H7 (cell line): ENCODE measurements around the gene FGD4. TPM values are rescaled to one million over a fixed set of nuclear protein-coding genes. Genes with fewer than 3 reads are reported as not detected.

ENCODE experiments used
- DNase-seq: peaks from one replicate; pipeline ENCODE4 v3.0.0; 2012
- H3K27me3 ChIP-seq: 2 replicates; pipeline ENCODE4 v1.6.0; 2011; ENCODE audit warnings: mild to moderate bottlenecking, low read length; ENCODE audit not compliant: control insufficient read depth, insufficient read depth
- H3K36me3 ChIP-seq: replicated peaks from 2 replicates; pipeline ENCODE4 v1.5.1; 2011; ENCODE audit warnings: low read length; ENCODE audit not compliant: control insufficient read depth, insufficient read depth
- H3K4me3 ChIP-seq: 2 replicates; pipeline ENCODE4 v1.5.1; 2011; ENCODE audit warnings: low read depth, mild to moderate bottlenecking, control low read depth, low read length, moderate library complexity; ENCODE audit not compliant: insufficient read depth
- total RNA-seq: library from RNA; depleted of rRNA; stranded (reverse); fragments of >200 nt; shearing (Covaris generic); gene quantifications from 2 replicates; pipeline ENCODE4 v1.2.3, GENCODE V29; 2014

FGD4 gene
- total RNA-seq, 1 experiment from 2014 or later = 24.0 TPM

DNA sequence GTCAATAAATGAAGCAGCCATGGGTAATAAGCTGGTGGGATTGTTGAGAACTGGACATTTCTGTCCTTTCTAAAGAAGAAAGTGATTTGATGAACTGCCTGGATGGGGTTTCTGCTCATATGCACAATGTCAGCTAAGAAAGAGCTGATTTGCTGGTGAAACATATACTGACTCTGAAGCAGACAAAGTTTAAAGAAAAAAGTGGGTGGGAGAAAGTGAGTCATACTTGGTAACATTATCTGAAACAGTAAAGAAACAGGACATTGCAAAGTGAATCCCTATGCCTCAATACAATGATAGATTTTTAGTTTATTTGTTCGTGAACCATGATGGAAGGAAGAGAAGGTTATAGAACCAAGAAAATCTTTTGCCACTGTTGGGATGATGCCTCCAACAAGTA is 184.2 kb downstream of the FGD4 start:
- peaks cover 8% of the 10 kb centered on the region for H3K36me3 ChIP-seq
- DNase-seq = no peak
- no peaks in the 10 kb centered on the region for H3K27me3 ChIP-seq
- H3K4me3 ChIP-seq = no peak overlapping the region

DNA sequence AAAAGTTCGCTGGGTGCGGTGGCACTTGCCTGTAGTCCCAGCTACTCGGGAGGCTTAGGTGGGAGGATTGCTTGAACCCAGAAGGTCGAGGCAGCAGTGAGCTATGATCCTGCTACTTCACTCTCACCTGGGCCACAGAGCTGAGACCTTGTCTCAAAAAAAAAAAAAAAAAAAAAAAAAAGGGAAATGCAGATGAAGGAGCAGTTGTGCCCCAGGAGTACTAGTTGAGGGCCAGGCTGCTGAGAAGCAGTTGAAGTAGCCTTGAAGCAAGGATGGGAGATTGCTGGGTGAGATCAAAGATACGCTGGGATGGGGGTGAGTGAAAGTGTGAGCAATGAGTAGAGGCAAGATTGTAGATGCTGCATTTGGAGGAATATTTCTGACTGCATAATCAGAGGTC is 186.3 kb downstream of the FGD4 start:
- no peaks in the 10 kb centered on the region for H3K27me3 ChIP-seq
- no peak overlapping the region for H3K4me3 ChIP-seq
- H3K36me3 ChIP-seq = peaks cover 8% of the 10 kb centered on the region
- DNase-seq = no peak

DNA sequence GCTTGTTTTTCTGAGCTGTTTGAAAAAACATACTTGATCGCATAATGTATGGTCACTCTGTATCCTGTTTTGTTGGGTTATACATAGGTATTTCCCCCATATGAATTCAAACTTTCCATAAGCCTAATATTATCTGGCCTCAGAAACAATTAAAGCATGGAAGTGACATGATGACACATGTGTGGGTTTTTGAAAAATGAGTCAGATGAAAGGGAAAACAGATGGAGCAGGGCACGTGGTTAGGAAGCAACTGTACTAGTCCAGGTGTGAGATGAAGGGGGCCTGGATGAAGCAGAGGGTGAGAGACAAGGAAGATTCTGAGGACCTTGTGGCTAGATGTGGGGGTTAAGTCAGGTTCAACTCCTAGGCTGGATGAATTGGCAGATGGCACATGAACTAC is 187.0 kb downstream of the FGD4 start:
- no peak for DNase-seq
- Histone ChIP-seq H3K27me3 (no peaks in the 10 kb centered on the region), H3K36me3 (peaks cover 7% of the 10 kb centered on the region), H3K4me3 (no peak overlapping the region)

DNA sequence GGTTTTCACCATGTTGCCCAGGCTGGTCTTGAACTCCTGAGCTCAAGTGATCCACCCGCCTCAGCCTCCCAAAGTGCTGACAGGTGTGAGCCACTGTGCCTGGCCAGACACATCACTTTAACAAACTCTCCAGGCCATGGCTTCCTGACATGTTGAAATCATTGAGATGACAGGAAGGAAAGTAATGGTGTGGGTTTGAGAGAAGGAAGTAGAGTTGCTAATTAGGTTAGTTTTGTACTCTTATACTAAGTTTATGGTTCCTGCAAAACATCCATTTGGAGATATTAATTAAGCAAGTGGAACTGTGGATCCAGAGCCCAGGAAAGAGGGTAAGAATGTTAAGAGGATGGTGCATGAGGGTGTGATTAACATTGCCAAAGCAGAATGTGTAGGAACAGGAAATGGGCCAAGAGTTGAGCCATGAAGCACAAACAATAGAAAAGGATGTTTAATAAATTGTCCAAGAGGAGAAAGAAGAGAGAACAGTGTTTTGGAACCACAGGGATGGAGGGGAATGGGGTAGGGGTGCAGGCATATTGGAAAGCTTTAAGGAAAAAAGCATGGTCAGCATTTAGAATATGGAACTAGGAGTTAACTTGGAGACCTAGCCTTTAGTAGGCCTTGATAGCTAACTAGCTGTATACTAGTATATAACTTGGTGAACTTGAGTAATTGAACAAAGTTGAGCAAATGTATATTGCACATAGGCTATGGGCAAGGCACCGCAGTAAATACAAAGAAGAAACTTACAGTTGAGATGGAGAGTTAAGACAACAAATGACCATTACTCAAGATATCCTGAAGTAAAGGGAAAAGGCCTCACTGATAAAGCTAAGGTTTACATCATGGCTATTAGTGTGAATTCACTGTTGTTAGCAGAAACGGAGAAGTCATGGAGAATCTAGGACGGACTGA is 188.5 kb downstream of the FGD4 start:
- H3K4me3 ChIP-seq = no peak overlapping the region
- no peaks in the 10 kb centered on the region for H3K27me3 ChIP-seq
- no peak for DNase-seq
- H3K36me3 ChIP-seq = peaks cover 1% of the 10 kb centered on the region

DNA sequence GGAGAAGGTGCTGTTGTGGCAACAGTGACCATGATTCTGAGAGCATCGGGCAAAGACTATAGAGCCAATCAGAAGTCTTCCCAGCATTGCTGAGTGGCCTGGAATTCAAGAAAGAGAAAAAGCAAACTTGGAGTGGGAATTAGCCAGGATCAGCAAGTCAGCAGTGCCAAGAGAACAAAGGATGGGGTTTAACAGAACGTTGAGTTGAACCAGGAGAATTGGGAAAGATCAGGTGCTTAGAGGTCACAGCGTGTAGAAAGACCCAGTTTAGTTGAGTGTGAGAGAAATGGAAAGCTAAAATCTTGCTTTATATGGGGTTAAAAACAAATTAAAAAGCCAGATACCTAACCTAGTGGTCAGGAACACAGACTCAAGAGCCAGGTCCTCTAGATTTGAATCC is 189.2 kb downstream of the FGD4 start:
- H3K36me3 ChIP-seq = no peaks in the 10 kb centered on the region; the same call in none of the 2 replicates
- no peak for DNase-seq
- no peaks in the 10 kb centered on the region for H3K27me3 ChIP-seq
- no peak overlapping the region for H3K4me3 ChIP-seq

DNA sequence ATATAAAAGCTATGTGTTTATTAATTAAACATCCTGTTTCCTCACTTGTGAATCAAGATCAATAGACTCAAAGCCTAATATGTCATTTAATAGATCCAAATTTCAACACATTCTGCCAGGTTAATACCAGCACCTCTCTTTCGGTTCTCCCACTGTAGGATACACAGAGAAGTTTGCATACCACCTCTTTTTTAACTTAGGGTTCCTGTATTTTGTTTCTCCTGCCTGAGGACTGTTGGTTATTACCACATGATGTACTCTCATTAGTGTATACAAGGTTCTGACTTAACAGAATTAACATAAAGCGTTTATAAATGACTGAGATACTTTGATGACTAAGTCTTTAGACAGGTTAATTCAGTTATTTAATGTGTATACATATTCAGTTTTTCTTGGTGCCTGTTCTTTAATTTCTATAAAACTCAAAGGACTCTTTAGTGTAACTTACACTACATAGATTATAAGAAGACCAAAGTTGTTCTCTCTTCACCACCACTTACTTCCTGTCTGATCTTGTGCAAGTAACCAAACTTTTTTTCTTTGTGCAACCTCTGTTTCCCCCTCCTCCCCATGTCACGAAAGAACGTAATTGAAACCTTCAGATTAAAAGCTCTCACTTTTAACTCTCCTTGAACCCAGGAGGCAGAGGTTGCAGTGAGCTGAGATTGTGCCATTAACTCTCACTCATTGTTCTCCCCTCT is 190.0 kb downstream of the FGD4 start:
- no peak for DNase-seq
- H3K36me3 ChIP-seq = peaks cover 2% of the 10 kb centered on the region
- H3K27me3 ChIP-seq = no peaks in the 10 kb centered on the region
- no peak overlapping the region for H3K4me3 ChIP-seq

DNA sequence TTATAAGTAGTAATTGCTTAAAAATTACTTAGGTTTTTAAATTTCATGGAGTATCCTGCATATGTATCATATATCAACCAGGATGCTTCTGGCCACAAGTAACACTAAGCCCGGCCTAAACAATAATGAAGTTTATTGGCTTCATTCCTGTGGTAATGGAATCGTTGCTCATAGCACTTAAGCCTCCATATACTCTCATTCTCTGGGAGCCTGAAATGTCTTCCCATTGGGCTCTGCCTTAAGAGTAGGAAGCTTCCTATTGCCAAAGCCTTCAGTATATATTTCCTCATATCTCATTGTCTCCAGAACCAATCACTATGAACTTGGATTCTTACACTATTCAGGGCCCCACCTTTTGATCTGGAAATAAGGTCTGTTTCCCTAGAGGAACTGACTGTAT is 195.9 kb downstream of the FGD4 start:
- Histone ChIP-seq H3K27me3 (no peaks in the 10 kb centered on the region), H3K4me3 (no peak overlapping the region), H3K36me3 (peaks cover 2% of the 10 kb centered on the region)
- DNase-seq = no peak

DNA sequence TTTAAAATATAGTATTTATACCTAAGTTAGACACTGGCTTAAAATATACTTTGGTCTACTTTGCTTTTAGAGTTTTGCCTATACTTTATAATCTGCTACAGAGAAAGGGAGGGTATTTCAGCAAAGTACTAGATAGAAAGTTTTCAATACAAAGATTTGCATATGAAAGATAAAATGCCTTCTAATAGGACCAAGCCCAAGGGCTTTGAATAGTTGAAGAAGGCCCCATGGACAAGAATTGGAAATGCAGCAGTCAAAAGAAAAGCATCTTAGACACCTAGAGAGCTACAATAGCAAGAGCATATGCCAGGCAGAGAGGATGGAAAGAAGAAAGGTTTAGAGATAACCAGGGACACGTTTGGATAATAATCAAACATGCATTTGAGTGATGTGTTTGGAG is 196.7 kb downstream of the FGD4 start:
- H3K36me3 ChIP-seq = peaks cover 2% of the 10 kb centered on the region
- DNase-seq = no peak

DNA sequence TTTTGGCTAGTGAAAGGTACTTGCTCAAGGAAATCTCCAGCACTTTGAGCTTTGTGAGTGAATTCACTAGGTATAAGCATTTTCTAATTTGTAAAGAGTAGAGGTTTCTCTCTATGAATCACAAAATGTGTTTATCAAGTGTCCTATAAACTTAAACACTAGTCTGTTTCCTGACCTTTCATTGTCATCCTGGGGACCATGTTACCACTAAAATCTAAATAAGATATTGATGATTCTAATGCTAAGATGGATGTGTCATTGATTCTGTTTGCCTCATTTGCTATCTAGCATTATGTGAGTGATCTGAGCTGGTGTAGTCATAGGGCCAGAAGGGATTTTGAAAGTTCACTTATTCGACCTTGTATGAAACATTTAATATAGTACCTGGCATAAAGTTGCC is 199.3 kb downstream of the FGD4 start:
- H3K36me3 ChIP-seq = peaks cover 3% of the 10 kb centered on the region; the same call in 1 of the 2 replicates
- no peak for DNase-seq
- H3K4me3 ChIP-seq = no peak overlapping the region
- H3K27me3 ChIP-seq = no peaks in the 10 kb centered on the region

More for the DNA sequence above, 196.7 kb downstream of the FGD4 start:
- Histone ChIP-seq H3K27me3 (no peaks in the 10 kb centered on the region), H3K4me3 (no peak overlapping the region)

DNA sequence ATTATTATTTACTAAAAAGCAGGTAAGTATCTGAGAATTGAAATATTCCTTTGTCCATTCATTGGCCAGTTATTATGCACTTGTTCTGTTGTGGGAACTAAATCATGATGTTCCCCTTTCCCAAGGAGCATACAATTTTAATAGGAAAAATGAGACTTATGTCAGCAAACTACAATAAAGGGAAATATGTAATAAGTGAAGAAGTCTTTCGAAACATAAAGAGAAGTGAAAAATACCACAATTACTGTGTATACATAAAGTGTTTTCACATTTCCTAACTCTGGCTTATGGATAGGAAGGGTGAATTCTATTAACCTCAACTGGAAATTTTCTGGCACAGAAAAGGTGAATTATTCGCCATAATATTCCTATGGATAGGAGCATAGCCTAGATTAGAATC is 201.3 kb downstream of the FGD4 start:
- peaks cover 1% of the 10 kb centered on the region; the same call in 1 of the 2 replicates for H3K36me3 ChIP-seq

DNA sequence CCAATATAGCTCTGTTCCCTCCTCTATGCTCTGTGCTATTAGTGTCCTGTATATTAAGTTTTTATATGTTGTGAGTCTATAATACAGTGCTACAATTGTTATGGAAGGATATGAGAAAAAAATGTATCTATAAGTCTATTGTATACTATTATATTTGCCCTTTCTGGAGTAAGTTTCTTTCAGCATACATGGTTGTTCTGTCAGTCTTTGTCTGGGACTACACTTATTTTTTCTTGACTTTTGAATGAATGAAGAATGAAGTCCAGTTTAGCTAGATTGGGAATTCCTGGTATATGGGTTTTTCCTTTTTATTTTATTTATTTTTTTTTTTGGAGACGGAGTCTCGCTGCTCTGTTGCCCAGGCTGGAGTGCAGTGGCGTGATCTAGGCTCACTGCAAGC is 203.7 kb downstream of the FGD4 start:
- no peak for DNase-seq
- no peaks in the 10 kb centered on the region for H3K27me3 ChIP-seq
- H3K4me3 ChIP-seq = no peak overlapping the region
- H3K36me3 ChIP-seq = 0 out of 2 replicates have a peak, but pooled peaks cover 1% of the 10 kb centered on the region

More for the DNA sequence above, 201.3 kb downstream of the FGD4 start:
- DNase-seq = no peak
- Histone ChIP-seq H3K4me3 (no peak overlapping the region), H3K27me3 (no peaks in the 10 kb centered on the region)

DNA sequence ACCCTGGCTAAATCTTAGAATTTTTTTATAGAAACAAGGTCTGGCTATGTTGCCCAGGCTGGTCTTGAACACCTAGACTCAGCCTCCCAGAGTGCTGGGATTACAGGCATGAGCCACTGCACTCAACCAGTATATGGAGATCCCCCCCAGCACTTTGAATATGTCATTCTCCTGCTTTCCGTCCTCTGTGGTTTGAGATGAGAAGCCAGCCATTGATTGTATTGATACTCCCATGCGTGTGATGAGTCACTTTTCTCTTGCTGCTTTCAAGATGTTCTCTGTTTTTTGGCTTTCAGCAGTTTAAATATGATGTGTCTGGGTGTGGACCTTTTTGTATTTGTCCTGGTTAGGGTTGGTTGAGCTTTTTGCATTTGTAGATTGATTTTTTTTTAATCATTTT is 204.5 kb downstream of the FGD4 start:
- no peak for DNase-seq
- Histone ChIP-seq H3K4me3 (no peak overlapping the region), H3K36me3 (0 out of 2 replicates have a peak, but pooled peaks cover 4% of the 10 kb centered on the region), H3K27me3 (no peaks in the 10 kb centered on the region)

DNA sequence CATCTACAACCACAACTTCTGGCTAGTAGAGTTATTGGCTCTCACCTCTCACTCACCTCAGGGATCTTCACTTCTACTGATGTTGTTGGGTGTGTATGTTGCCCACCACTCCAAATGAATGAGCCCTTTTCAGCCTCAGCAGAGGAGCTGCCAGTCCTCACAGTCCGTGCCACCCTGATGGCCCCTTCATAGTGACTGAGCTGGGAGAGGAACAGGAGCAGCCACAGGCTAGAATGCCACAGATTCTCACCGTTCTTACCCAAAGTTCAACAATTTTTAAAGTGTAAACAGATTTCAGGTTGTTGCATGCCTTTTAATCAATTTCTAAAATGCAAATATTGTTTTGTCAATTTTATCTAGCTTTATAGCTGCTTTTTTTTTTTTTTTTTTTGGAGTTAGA is 205.2 kb downstream of the FGD4 start:
- H3K4me3 ChIP-seq = no peak overlapping the region
- 0 out of 2 replicates have a peak, but pooled peaks cover 4% of the 10 kb centered on the region for H3K36me3 ChIP-seq
- DNase-seq = no peak
- H3K27me3 ChIP-seq = no peaks in the 10 kb centered on the region

DNA sequence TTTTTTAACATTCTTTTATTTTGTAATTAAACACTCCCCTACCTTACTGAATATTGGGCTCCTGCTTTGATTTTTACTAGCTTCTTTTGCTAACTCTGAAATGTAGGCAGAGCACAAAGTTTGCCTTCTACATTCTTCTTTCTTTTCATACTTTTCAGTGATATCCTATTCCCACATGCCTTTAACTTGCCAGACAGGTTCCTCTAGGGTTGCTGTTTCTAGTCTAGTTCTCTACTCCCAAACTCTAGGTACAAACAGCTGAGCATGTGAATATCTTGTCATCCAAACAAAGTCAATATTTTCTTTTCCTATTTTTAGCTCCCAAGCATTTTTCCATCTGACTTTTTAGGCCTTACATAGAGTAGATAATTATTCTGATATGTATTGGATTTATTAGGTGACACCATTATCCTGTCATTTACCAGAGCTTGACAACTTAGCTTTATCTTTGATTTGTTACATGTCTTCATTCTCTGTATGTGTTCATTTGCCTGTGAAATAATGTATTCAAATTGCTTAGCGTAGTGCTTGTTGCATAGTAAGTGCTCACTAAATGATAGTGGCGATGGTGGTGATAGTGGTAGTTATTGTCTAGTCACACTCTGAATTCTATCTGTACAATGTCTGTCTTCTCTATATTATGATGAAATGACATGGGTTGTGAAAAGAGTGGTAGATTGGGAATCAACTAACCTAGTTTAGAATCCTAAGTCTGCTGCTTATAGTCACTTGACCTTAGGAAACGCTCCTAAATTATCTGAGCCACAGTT is 206.2 kb downstream of the FGD4 start:
- Histone ChIP-seq H3K4me3 (no peak overlapping the region), H3K27me3 (no peaks in the 10 kb centered on the region), H3K36me3 (peaks cover 5% of the 10 kb centered on the region; the same call in 1 of the 2 replicates)
- DNase-seq = no peak
